Measurements from ENCODE around the gene SORBS2. TPM values are rescaled to one million over a fixed set of nuclear protein-coding genes. Genes with fewer than 3 reads are reported as not detected.

SORBS2 gene
- total RNA-seq, 2 experiments from 2014 or later = not detected

DNA sequence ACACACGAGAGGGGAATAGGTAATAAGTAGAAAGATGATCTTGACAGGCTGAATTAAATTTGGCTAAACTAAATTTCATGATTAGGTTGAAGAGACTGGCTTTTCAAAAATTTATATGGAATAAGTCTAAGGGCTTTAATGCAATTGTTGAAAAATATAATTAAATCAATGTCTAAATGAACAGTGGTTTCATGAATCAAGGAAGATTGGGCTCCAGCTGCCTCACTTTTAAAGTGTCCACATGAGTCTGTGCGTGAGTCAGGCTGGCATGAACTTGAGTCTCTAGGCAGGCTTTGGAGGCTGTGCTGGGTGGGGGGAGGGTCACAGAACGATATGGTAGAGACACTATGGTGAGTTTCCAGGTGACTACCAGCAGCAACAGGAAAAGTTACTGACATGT is 111.9 kb downstream of the SORBS2 start:
- DNase-seq (no peak), ATAC-seq (ENCODE audit: poor library complexity) (no peak)
- H3K27me3 ChIP-seq (ENCODE audit: control insufficient read depth in 1 of 2, insufficient read depth in 2 of 2, low read length in 2 of 2) = peaks cover 0 to 4% of the 10 kb centered on the region in 2 experiments
- no peaks in the 10 kb centered on the region for H3K9me3 ChIP-seq (ENCODE audit: control insufficient read depth in 1 of 2, insufficient read depth in 1 of 2, low read length in 2 of 2)
- no peaks in the 10 kb centered on the region for H3K36me3 Mint-ChIP-seq (ENCODE audit: low read depth)
- no peak overlapping the region for H3K27ac Mint-ChIP-seq
- peaks cover 14% of the 10 kb centered on the region for H3K27me3 Mint-ChIP-seq
- no peak overlapping the region for H3K4me3 Mint-ChIP-seq
- H3K9me3 Mint-ChIP-seq = no peaks in the 10 kb centered on the region
- no peaks in the 10 kb centered on the region for H3K4me1 ChIP-seq (ENCODE audit: insufficient read depth, low read length)
- H3K4me1 Mint-ChIP-seq (ENCODE audit: low read depth) = no peaks in the 10 kb centered on the region
- POLR2A ChIA-PET = no interaction called here
- H3K27ac ChIP-seq (ENCODE audit: low read depth in 1 of 2, low read length in 2 of 2) = no peak overlapping the region
- CTCF ChIA-PET = no interaction called here
- intact Hi-C loops (cut with DNase I, micrococcal nuclease) = no loop called here
- H3K36me3 ChIP-seq (ENCODE audit: insufficient read depth, low read length) = no peaks in the 10 kb centered on the region
- H3K4me3 ChIP-seq (ENCODE audit: low read length) = no peak overlapping the region
- TF ChIP-seq, protein P1, sequence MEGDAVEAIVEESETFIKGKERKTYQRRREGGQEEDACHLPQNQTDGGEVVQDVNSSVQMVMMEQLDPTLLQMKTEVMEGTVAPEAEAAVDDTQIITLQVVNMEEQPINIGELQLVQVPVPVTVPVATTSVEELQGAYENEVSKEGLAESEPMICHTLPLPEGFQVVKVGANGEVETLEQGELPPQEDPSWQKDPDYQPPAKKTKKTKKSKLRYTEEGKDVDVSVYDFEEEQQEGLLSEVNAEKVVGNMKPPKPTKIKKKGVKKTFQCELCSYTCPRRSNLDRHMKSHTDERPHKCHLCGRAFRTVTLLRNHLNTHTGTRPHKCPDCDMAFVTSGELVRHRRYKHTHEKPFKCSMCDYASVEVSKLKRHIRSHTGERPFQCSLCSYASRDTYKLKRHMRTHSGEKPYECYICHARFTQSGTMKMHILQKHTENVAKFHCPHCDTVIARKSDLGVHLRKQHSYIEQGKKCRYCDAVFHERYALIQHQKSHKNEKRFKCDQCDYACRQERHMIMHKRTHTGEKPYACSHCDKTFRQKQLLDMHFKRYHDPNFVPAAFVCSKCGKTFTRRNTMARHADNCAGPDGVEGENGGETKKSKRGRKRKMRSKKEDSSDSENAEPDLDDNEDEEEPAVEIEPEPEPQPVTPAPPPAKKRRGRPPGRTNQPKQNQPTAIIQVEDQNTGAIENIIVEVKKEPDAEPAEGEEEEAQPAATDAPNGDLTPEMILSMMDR (IDR thresholded peaks at IDR 0.05) = no peak

DNA sequence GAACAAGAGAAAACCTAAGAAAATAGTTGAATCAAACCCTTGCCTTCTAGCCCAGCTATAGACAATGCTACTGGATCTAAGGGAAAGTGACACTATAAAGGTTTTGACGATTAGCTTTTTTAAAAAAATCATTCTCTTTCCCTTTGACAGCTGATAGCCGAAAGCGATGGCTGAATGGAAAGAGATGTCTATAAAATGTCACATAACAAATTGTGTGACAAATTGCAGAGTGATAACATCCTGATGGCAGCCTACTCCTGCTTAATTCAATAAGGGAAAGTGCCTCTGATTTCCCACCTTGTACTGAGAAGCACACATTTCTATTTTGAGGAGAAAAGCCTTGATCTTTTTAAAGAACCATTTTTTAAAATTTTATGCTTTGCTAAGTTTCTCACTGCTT is 114.5 kb downstream of the SORBS2 start:
- Mint-ChIP-seq H3K4me3 (no peak overlapping the region), H3K4me1 (ENCODE audit: low read depth) (no peaks in the 10 kb centered on the region), H3K27me3 (peaks cover 25% of the 10 kb centered on the region), H3K9me3 (no peaks in the 10 kb centered on the region), H3K27ac (no peak overlapping the region), H3K36me3 (ENCODE audit: low read depth) (no peaks in the 10 kb centered on the region)
- ChIA-PET POLR2A (no interaction called here), CTCF (no interaction called here)
- no peak overlapping the region for H3K4me3 ChIP-seq (ENCODE audit: low read length)
- no peaks in the 10 kb centered on the region for H3K4me1 ChIP-seq (ENCODE audit: insufficient read depth, low read length)
- no peak for ATAC-seq (ENCODE audit: poor library complexity)
- H3K9me3 ChIP-seq (ENCODE audit: control insufficient read depth in 1 of 2, insufficient read depth in 1 of 2, low read length in 2 of 2) = no peaks in the 10 kb centered on the region
- TF ChIP-seq, protein P1 (IDR thresholded peaks at IDR 0.05) = no peak
- intact Hi-C loops (cut with DNase I, micrococcal nuclease) = no loop called here
- H3K36me3 ChIP-seq (ENCODE audit: insufficient read depth, low read length) = no peaks in the 10 kb centered on the region
- peaks cover 0 to 4% of the 10 kb centered on the region in 2 experiments for H3K27me3 ChIP-seq (ENCODE audit: control insufficient read depth in 1 of 2, insufficient read depth in 2 of 2, low read length in 2 of 2)
- H3K27ac ChIP-seq (ENCODE audit: low read depth in 1 of 2, low read length in 2 of 2) = no peak overlapping the region
- DNase-seq = no peak

DNA sequence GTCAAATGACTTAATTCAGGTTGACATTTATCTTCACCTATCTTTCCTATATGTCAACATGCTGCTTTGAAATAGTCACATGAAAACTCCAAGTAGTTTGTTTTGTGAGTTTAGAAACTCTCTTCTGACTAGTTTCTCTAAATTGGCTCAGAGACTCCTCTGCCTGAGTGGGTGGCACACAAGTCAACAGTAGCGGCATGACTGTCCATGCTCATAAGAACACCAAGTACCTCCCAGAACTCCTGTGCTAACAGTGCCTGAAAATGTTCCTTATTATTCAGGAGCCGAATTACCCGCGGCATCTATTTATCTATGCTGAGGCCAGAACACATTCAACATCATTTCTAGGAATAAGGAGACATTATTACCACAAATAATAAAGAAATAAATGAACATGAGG is 116.3 kb downstream of the SORBS2 start:
- no peaks in the 10 kb centered on the region for H3K36me3 Mint-ChIP-seq (ENCODE audit: low read depth)
- H3K4me3 Mint-ChIP-seq = no peak overlapping the region
- Histone ChIP-seq H3K27me3 (ENCODE audit: control insufficient read depth in 1 of 2, insufficient read depth in 2 of 2, low read length in 2 of 2) (no peaks in the 10 kb centered on the region), H3K27ac (ENCODE audit: low read depth in 1 of 2, low read length in 2 of 2) (no peak overlapping the region), H3K4me1 (ENCODE audit: insufficient read depth, low read length) (no peaks in the 10 kb centered on the region), H3K9me3 (ENCODE audit: control insufficient read depth in 1 of 2, insufficient read depth in 1 of 2, low read length in 2 of 2) (no peaks in the 10 kb centered on the region), H3K36me3 (ENCODE audit: insufficient read depth, low read length) (no peaks in the 10 kb centered on the region), H3K4me3 (ENCODE audit: low read length) (no peak overlapping the region)
- H3K9me3 Mint-ChIP-seq = no peaks in the 10 kb centered on the region
- no peaks in the 10 kb centered on the region for H3K4me1 Mint-ChIP-seq (ENCODE audit: low read depth)
- TF ChIP-seq, protein P1 (IDR thresholded peaks at IDR 0.05) = no peak
- H3K27ac Mint-ChIP-seq = no peak overlapping the region
- intact Hi-C loops (cut with DNase I, micrococcal nuclease) = no loop called here
- peaks cover 21% of the 10 kb centered on the region for H3K27me3 Mint-ChIP-seq
- CTCF ChIA-PET = no interaction called here
- no peak for DNase-seq
- POLR2A ChIA-PET = no interaction called here
- ATAC-seq (ENCODE audit: poor library complexity) = no peak
